Activated CD8-positive, alpha-beta memory T cell treated with anti-CD3 and anti-CD28 coated beads, Interleukin-2, amount 10 ng/mL, durations not matched to agents 7 days and 5 days (primary cell): Measurements from ENCODE around the gene NELFA. TPM values are rescaled to one million over a fixed set of nuclear protein-coding genes. Genes with fewer than 3 reads are reported as not detected.
A peak's percentile ranks its signal among the peaks of the same experiment; 100 is the strongest.

Experiments used
- ATAC-seq: fragments of 150-1000 bp; cut with Tn5 transposase; one replicate; pipeline ENCODE4 v1.10.0; 2021; ENCODE audit warnings: moderate library complexity
- CTCF ChIA-PET: fragments of 350-600 bp; sonication (Branson Sonifier 250); formaldehyde crosslinking; loops from one replicate; lab custom pipeline; 2021; ENCODE audit warnings: antibody characterized with exemption; lab: Charles Lee
- DNase-seq: peaks from one replicate; pipeline ENCODE4 v3.0.0-alpha.2; 2020
- H3K27ac Mint-ChIP-seq: one replicate; pipeline ENCODE4 v1.8.0; 2021; ENCODE audit warnings: mild to moderate bottlenecking, mixed read lengths
- H3K27me3 Mint-ChIP-seq: one replicate; pipeline ENCODE4 v1.8.0; 2021; ENCODE audit warnings: mixed read lengths
- H3K36me3 Mint-ChIP-seq: one replicate; pipeline ENCODE4 v1.8.0; 2021; ENCODE audit warnings: mild to moderate bottlenecking, mixed read lengths
- H3K4me1 Mint-ChIP-seq: one replicate; pipeline ENCODE4 v1.8.0; 2021; ENCODE audit warnings: mixed read lengths
- H3K4me3 Mint-ChIP-seq: one replicate; pipeline ENCODE4 v1.8.0; 2021; ENCODE audit warnings: mild to moderate bottlenecking, moderate library complexity, mixed read lengths
- H3K9me3 Mint-ChIP-seq: one replicate; pipeline ENCODE4 v1.8.0; 2022; ENCODE audit warnings: low read depth, mixed read lengths
- total RNA-seq, 2 experiments: library from RNA; stranded (reverse); gene quantifications; one replicate each; pipeline ENCODE4 v1.2.3, GENCODE V29; 2021

NELFA gene
- total RNA-seq, 2 experiments from 2014 or later, result 40.1 to 42.6 TPM

DNA sequence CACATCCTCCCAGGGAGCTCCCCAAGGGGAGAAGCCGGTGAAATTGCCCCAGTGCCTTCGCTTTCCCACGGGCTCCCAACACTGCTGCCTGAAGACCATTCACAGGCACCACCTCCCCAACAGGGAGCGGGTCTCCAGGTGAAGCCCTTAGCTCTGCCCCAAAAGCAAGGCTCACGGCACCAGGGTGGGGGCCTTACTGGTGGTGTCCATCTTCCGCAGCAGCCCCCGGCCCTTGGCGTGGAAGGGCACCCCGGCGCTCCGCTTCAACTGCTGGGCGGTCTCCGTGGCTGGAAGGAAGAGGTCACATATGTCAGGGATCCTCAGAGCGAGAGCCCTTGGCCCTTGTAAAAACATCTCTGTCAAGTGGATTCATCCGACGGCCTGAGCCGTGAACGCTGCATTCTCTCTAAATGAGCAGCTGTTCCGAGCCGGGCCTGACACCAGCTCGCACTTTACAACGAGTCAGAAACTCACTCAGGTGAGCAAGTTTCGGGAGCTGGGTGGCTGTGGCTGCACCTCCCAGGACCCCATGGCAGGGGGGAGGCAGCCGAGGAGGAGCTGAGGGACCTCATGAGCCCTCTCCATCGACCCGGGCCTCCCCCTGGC is 20.9 kb downstream of the NELFA start:
- Mint-ChIP-seq H3K27me3 (no peaks in the 10 kb centered on the region), H3K36me3 (peaks cover 8% of the 10 kb centered on the region), H3K4me3 (no peak overlapping the region), H3K27ac (no peak overlapping the region), H3K4me1 (no peaks in the 10 kb centered on the region), H3K9me3 (no peaks in the 10 kb centered on the region)
- CTCF ChIA-PET, result no interaction called here
- ATAC-seq (no peak), DNase-seq (no peak)

- CTCF ChIA-PET, result no interaction called here
- H3K9me3 Mint-ChIP-seq, result no peaks in the 10 kb centered on the region
- no peak overlapping the region for H3K4me3 Mint-ChIP-seq
- no peaks in the 10 kb centered on the region for H3K4me1 Mint-ChIP-seq
- no peak overlapping the region for H3K27ac Mint-ChIP-seq
- H3K36me3 Mint-ChIP-seq, result peaks cover 8% of the 10 kb centered on the region
- no peak for DNase-seq
- no peak for ATAC-seq
- no peaks in the 10 kb centered on the region for H3K27me3 Mint-ChIP-seq
Measured at GRCh38 chr4:1987296-1987695, 21.5 kb downstream of the NELFA start.

DNA sequence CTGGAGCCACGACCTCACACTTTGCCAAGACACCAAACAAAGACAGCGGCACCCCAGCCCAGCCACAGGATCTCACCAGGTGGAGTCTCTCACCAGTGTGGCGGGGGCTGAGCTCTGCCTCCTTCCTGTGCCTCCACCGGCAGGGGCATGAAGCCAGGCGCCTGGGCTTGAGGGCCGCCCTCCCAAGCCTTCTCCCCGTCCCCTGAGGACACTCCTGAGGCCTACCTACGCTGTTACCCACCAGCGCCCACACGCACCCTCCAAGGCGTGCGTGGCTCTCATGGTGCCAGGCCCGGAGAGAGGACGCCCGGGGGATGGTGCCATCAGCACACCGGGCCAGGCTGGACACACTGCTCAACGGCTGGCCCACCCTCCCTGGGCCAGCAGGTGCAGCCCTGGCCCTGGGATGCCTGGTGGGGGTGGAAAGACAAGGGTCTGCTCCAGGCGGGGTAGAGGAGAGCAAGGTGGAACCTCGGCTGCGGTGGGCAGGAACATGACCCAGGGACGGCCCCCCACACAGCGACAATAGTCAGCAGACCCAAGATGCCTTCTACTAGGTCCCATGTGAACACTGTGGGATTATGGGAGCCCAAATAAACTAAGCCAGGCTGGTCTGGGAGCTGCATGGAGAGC is 22.1 kb downstream of the NELFA start:
- no peak for ATAC-seq
- peaks cover 11% of the 10 kb centered on the region for H3K36me3 Mint-ChIP-seq
- CTCF ChIA-PET, result no interaction called here
- no peak overlapping the region for H3K27ac Mint-ChIP-seq
- H3K27me3 Mint-ChIP-seq, result no peaks in the 10 kb centered on the region
- H3K4me1 Mint-ChIP-seq, result no peaks in the 10 kb centered on the region
- H3K4me3 Mint-ChIP-seq, result no peak overlapping the region
- no peaks in the 10 kb centered on the region for H3K9me3 Mint-ChIP-seq
- DNase-seq, result no peak

GRCh38 chr4:1985780-1986577 is 22.8 kb downstream of the NELFA start:
- CTCF ChIA-PET, result no interaction called here
- Mint-ChIP-seq H3K27me3 (no peaks in the 10 kb centered on the region), H3K9me3 (no peaks in the 10 kb centered on the region)

GRCh38 chr4:1985294-1985693 is 23.5 kb downstream of the NELFA start:
- Mint-ChIP-seq H3K36me3 (peaks cover 13% of the 10 kb centered on the region), H3K27ac (no peak overlapping the region), H3K27me3 (no peaks in the 10 kb centered on the region), H3K4me3 (no peak overlapping the region), H3K4me1 (no peaks in the 10 kb centered on the region), H3K9me3 (no peaks in the 10 kb centered on the region)
- ATAC-seq, result no peak
- DNase-seq, result no peak
- CTCF ChIA-PET, result no interaction called here

More at GRCh38 chr4:1985780-1986577, 22.8 kb downstream of the NELFA start:
- Mint-ChIP-seq H3K36me3 (peaks cover 13% of the 10 kb centered on the region), H3K27ac (no peak overlapping the region), H3K4me3 (no peak overlapping the region), H3K4me1 (no peaks in the 10 kb centered on the region)
- ATAC-seq (no peak), DNase-seq (no peak)

DNA sequence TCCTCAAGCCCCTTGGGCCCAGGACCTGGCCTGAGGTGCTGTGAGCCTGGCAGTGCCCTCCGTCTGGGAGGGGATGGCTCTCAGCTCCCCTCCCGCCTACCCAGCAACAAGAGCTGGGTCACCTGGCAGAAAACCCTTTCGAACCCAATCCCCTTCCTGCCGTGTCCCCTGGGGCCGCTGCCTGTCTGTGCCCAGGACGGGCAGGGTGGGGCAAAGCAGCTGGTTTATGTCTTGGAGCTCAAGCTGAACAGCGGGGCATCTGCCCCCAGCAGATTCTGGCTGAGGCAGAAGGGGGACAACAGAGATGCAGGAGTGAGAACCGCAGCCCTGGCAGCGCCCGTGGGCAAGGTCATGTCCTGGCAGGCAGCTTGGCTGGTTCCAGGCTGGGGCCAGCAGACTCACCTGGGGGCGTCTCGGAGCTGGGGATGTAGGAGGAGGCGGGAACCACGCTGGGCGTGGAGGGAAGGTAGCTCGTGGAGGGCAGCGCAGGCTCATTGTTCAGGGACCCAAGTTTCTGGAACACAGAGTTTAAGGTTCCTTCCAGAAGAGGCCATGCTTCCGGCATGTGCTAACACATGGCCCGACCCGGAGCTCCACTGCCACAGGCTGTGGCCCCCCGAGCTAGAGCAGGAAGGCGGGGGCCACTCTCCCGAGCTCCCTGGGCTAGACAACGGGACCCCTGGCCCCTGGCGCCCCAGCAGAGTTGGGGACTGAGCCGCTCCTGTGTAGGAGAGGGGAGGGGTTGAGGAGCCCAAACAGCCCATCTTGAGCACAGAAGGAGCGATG is 24.2 kb downstream of the NELFA start:
- no peak for DNase-seq
- Mint-ChIP-seq H3K36me3 (peaks cover 14% of the 10 kb centered on the region), H3K27me3 (no peaks in the 10 kb centered on the region), H3K27ac (peak overlapping the region; percentile 6), H3K9me3 (no peaks in the 10 kb centered on the region), H3K4me3 (no peak overlapping the region), H3K4me1 (no peaks in the 10 kb centered on the region)
- no peak for ATAC-seq
- CTCF ChIA-PET, result no interaction called here

DNA sequence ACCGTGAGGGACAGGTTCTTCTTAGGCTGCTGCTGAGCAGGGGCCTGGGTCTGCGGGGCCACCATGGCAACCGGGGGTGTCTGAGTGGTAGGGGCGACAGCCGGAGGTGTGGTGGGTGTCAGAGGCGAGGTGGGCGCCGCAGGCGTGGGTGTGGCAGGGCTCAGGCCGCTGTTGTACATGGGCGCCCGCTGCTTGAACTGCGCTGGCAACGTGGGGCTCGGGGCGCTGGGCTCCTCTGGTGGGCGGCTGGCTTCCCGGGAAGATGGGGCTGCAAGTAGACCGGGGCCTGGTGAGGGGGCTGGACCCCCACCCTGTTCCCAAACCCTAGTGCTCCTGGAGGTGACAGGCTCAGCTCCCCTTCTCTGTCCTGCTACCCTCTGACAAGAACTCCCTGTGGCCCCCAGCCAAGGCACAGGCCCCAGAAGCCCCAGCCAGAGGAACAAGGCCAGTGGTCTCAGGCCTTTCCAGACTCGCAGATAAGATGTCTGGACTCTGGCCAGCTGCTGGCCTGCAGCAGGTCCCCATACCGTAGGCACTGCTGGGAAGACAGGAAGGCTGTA is 24.8 kb downstream of the NELFA start:
- no peak for DNase-seq
- Mint-ChIP-seq H3K36me3 (peaks cover 21% of the 10 kb centered on the region), H3K27me3 (no peaks in the 10 kb centered on the region), H3K4me1 (no peaks in the 10 kb centered on the region), H3K4me3 (no peak overlapping the region), H3K9me3 (no peaks in the 10 kb centered on the region), H3K27ac (no peak overlapping the region)
- CTCF ChIA-PET, result no interaction called here
- no peak for ATAC-seq

DNA sequence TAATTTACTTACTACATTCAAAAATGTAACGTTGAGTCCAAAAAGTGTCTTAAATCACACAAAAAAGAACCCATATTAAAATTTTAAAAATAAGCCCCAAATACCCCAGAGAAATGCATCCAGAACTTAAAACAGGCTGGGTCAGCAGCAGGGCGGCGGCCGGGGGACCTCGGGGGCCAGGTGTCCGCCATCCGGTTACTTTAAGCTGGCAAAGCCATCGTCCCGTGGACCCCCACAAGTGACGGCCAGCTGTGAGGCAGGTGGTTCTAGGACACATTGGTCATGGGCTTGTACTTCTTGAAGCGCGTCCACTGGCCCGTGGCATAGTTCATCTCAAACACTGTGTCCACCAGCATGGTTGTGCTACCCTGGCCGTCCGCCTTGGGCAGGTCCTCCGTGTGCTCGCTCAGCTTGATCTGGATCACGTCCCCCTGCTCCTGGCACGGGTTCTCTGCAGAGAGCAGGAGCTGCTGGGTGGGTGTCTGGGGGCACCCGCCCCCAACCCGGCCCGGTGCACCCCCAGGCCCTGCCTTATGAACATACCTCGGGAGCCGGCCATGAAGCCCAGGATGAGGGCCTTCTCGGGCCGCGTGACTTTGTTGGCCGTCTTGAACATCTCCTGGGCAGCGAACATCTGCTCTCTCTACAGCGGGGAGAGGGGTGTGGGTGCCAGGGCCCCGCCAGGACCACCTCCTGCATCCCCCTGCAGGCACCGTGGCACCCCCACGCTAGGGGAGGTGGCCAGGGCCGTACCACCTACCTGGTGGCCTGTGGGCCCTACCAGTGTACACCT is 25.5 kb downstream of the NELFA start:
- Mint-ChIP-seq H3K36me3 (peaks cover 24% of the 10 kb centered on the region), H3K27me3 (no peaks in the 10 kb centered on the region), H3K4me1 (no peaks in the 10 kb centered on the region), H3K27ac (no peak overlapping the region), H3K9me3 (no peaks in the 10 kb centered on the region), H3K4me3 (no peak overlapping the region)
- CTCF ChIA-PET, result no interaction called here
- ATAC-seq, result no peak
- no peak for DNase-seq

DNA sequence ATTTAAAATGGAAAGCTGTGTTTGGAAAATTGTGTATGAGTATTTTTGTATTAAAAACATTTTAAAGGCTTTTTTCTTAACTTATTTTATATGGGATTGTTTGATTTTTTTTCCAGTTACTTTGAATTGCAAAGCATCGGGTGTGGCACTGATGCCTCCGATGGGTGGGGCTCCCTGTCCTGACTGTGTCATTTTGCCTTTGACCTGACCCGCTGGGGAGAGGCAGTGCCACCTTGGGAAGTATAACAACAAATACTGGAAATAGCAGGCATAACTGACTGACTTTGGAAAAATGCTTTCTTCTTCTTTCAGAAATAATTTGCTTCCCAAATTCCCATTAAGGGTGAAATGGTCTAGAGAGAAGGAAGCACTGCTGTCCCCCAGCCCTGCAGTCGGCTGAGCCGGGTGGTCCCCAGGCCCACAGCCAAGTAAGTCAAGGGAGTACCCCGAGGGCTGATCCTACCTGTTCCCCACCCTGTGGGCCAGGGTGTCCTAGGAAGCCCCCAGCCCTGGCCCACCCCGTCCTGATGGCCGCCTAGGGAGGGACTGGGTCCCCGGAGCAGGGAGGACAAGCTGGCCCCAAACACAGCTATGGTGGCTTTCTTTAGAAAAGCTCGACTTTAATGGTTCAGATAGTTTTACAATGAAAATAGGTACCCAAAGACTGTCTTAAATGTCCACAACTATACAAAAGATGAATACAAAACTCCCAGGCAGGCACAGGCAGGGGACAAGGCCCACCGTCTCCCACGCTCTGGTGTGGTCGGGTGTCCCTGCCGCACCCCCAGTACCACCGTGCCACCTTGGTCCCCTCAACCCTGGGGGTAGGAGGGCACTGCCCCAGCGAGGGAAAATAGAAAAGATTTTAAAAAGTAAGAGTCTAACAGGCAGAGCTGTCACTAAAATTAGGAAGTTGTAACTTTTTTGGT is 26.4 kb downstream of the NELFA start:
- ATAC-seq (no peak), DNase-seq (no peak)
- Mint-ChIP-seq H3K36me3 (peaks cover 29% of the 10 kb centered on the region), H3K4me1 (no peaks in the 10 kb centered on the region), H3K4me3 (no peak overlapping the region), H3K9me3 (no peaks in the 10 kb centered on the region), H3K27ac (no peak overlapping the region), H3K27me3 (no peaks in the 10 kb centered on the region)
- CTCF ChIA-PET, result no interaction called here

DNA sequence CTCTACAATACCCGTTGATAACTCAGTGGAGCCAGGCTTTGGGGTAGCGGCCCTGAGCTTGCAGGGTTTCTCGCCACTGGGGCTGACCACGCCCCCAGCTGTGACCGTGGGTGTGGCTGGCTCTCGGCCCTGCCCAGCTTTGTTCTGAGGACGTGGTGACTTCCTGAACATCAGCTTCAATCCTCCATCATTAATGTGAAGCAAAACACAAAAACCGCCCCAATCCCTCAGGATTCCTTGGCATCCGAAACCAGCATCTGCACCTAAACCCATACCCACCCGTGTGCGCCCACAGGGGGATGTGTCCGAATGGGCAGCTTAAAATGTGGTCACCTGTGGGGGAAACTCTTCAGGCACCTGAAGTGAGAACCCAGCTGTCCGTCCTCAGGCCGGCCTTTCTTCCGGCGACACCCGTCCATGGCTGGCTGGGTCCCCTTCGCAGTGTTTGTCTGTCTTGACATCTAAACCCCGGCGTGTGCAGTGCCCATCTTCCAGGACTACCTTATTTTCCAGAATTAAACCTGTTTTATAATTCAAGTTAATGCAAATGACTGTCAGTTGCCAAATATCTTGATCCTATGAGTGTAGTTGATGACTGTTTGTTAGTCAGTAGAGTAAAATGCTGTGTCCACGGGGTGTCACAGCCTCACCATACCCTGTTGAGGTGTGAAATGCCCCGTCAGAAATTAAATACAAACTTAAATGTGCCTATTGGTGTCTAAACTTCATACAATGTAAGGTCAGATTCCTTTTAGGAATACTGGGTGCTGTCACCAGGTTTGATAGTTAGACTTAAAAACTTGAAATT is 27.3 kb downstream of the NELFA start:
- Mint-ChIP-seq H3K36me3 (peaks cover 32% of the 10 kb centered on the region), H3K4me3 (no peak overlapping the region), H3K27me3 (no peaks in the 10 kb centered on the region), H3K27ac (no peak overlapping the region), H3K4me1 (no peaks in the 10 kb centered on the region), H3K9me3 (no peaks in the 10 kb centered on the region)
- DNase-seq (no peak), ATAC-seq (no peak)
- CTCF ChIA-PET, result no interaction called here

DNA sequence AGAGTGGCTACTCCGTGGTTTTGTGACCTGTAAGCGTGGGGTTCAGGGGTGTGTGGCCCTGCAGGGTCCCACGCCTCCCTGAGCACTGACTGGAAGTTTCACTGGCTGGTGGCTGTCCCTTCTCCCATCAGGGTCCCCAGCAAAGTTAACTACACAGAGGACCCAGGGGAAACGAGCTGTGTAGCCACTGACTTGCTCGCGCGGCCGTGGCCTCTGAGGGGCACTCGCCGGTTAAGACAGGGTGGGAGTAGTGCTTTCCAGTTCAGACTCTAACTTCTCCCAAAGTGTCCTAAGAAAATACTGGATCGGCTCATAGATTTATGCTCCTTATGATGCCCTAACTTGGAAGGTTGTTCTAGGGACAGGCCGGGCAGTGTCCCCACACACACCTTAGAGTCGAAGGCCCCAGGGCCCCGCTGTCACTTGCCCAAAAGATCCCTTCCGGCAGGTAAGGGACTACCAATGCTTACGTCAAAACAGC is 28.2 kb downstream of the NELFA start:
- no peak overlapping the region for H3K4me3 Mint-ChIP-seq
- H3K27me3 Mint-ChIP-seq, result no peaks in the 10 kb centered on the region
- DNase-seq, result no peak
- H3K9me3 Mint-ChIP-seq, result no peaks in the 10 kb centered on the region
- H3K27ac Mint-ChIP-seq, result no peak overlapping the region
- CTCF ChIA-PET, result no interaction called here
- peaks cover 38% of the 10 kb centered on the region for H3K36me3 Mint-ChIP-seq
- no peak for ATAC-seq
- H3K4me1 Mint-ChIP-seq, result no peaks in the 10 kb centered on the region
